Effector memory CD4-positive, alpha-beta T cell (primary cell): Measurements from ENCODE around the gene PAWR.
"Not testable (repeated sequence)": the region's sequence is repeated elsewhere in the genome, so short reads cannot be mapped to it uniquely, and the experiment has no call there.

ENCODE experiments used
- DNase-seq, 3 donors: peaks; one replicate each; pipeline ENCODE4 v3.0.0-alpha.2; 2020
- H3K27ac ChIP-seq: 2 replicates; pipeline ENCODE4 v1.7.0; 2013; ENCODE audit warnings: mild to moderate bottlenecking, low read length, moderate library complexity; ENCODE audit not compliant: insufficient read depth, poor library complexity, severe bottlenecking
- H3K27me3 ChIP-seq: replicated peaks from 2 replicates; pipeline ENCODE4 v1.7.0; 2013; ENCODE audit warnings: mild to moderate bottlenecking, low read length; ENCODE audit not compliant: insufficient read depth, control insufficient read depth, poor library complexity, severe bottlenecking
- H3K36me3 ChIP-seq: 2 replicates; pipeline ENCODE4 v1.7.0; 2013; ENCODE audit warnings: mild to moderate bottlenecking, low read length, moderate library complexity; ENCODE audit not compliant: control insufficient read depth, insufficient read depth
- H3K4me1 ChIP-seq: 2 replicates; pipeline ENCODE4 v1.7.0; 2013; ENCODE audit warnings: low read length, mild to moderate bottlenecking; ENCODE audit not compliant: control insufficient read depth, insufficient read depth, poor library complexity, severe bottlenecking
- H3K4me3 ChIP-seq: 2 replicates; pipeline ENCODE4 v1.7.0; 2013; ENCODE audit warnings: low read length, low read depth, mild to moderate bottlenecking; ENCODE audit not compliant: insufficient read depth, poor library complexity, severe bottlenecking
- H3K9me3 ChIP-seq: 2 replicates; pipeline ENCODE4 v1.7.0; 2013; ENCODE audit warnings: mild to moderate bottlenecking, low read length, moderate library complexity; ENCODE audit not compliant: control insufficient read depth

PAWR gene

DNA sequence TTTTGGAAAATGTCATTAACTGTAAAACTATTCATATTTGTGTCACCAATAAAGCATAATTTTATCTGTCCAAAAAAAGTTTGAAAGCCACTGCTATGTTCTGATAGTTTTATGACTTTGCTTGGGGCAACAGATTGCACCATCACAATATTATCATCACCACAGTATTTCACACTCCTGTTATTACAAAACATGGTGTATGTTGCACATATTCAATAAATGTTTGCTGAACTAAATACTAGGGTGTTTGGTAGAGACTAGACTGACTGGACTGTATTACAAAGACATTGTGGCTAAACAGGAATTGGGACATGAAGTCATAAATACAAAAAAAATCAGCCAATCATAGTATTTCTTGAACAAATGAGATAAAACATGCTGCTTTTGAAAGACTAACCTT is 55.1 kb downstream of the PAWR start:
- H3K36me3 ChIP-seq: no peaks in the 10 kb centered on the region
- no peaks in the 10 kb centered on the region for H3K4me1 ChIP-seq
- no peak overlapping the region for H3K4me3 ChIP-seq
- H3K27ac ChIP-seq: no peak overlapping the region
- H3K9me3 ChIP-seq: no peaks in the 10 kb centered on the region
- H3K27me3 ChIP-seq: no peaks in the 10 kb centered on the region
- DNase-seq: no peak

DNA sequence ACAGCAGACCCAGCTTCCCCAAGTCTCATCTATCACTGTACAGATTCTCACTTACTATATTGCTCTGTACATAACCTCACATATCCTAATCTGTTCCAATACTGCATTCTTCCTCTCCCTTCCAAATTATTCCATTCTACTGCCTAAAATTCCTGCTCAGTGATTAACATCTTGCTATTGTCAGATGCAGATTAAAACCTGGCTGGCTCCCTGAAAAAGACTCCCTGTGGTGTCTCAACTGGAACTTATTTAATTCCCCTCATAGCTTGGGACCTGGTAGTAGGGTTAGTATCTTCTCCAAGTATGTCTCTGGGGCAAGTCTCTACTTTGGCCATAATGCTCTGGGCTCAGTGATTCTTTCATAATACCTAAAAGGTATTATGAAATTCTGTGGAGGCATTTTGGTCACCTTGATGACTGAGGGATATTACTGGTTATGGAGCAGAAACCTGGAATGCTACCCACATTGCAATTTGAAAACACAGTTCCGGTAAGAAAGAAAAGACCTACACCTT is 55.8 kb downstream of the PAWR start:
- Histone ChIP-seq H3K4me3 (no peak overlapping the region), H3K4me1 (no peaks in the 10 kb centered on the region), H3K27ac (no peak overlapping the region), H3K36me3 (no peaks in the 10 kb centered on the region), H3K27me3 (no peaks in the 10 kb centered on the region), H3K9me3 (no peaks in the 10 kb centered on the region)
- DNase-seq: no peak

GRCh38 chr12:79629561-79629960 is 61.2 kb downstream of the PAWR start:
- DNase-seq: no peak
- H3K4me1 ChIP-seq: no peaks in the 10 kb centered on the region
- H3K36me3 ChIP-seq: no peaks in the 10 kb centered on the region
- H3K4me3 ChIP-seq: no peak overlapping the region
- no peaks in the 10 kb centered on the region for H3K9me3 ChIP-seq
- H3K27ac ChIP-seq: no peak overlapping the region
- H3K27me3 ChIP-seq: no peaks in the 10 kb centered on the region

DNA sequence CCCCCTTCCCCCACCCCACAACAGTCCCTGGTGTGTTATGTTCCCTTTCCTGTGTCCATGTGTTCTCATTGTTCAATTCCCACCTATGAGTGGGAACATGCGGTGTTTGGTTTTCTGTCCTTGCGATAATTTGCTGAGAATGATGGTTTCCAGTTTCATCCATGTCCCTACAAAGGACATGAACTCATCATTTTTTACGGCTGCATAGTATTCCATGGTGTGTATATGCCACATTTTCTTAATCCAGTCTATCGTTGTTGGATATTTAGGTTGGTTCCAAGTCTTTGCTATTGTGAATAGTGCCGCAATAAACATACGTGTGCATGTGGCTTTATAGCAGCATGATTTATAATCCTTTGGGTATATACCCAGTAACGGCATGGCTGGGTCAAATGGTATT is 64.0 kb downstream of the PAWR start:
- not testable (repeated sequence) for DNase-seq, H3K9me3 ChIP-seq, H3K27me3 ChIP-seq, H3K4me3 ChIP-seq, H3K36me3 ChIP-seq, H3K27ac ChIP-seq, H3K4me1 ChIP-seq

DNA sequence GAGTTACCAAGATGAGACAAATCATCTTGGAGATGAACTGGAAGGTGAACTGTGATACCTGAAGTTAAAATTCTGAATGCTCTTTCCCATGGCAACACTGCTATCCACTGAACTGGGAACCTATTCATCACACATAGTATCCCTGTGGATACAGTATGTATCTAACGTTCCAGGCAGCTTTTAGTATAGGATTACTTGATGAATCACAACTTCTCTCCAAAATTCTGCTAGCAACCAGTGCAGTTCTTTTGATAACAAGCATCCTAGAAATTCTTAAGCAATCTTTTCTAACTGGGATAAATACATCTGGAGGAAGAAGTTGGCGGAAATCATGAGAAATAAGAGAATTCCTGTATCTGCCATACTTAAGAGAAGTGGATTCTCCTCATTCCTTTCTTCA is 66.4 kb downstream of the PAWR start:
- Histone ChIP-seq H3K4me3 (no peak overlapping the region), H3K27me3 (no peaks in the 10 kb centered on the region), H3K27ac (no peak overlapping the region), H3K9me3 (no peaks in the 10 kb centered on the region), H3K36me3 (no peaks in the 10 kb centered on the region), H3K4me1 (no peaks in the 10 kb centered on the region)
- DNase-seq: no peak

DNA sequence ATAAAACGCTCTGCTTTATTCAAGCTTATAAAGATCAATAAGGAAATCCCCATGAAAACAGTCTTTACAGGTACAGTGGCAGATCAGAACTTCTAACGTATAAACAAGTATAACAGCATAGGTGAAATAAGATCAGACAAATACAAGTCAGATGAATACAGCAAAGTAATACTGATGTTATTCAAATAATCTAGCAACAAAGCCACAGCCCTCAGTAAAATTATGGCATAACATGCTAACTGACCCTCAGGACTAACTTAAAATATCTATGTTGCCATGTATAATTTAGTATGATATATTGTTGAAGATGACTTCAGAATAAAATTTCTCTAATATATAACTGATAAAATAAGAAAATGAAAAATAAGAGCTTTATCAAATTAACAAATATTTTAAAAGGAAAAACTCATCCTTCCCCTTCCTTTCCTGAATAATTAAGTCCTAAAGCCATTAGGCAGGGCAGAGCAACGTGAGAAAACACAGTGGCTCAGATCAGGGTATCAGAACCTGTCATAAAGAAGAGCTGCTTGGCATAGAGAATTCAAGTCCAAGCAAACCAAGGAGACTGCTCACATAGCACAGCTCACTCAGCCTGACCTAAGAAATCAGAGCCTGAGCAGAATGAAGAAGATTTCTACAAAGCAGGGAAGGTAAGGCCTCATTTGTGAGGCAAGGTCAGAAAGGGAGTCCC is 70.7 kb downstream of the PAWR start:
- Histone ChIP-seq H3K4me3 (no peak overlapping the region), H3K27me3 (no peaks in the 10 kb centered on the region), H3K27ac (no peak overlapping the region), H3K9me3 (no peaks in the 10 kb centered on the region), H3K36me3 (no peaks in the 10 kb centered on the region), H3K4me1 (no peaks in the 10 kb centered on the region)
- DNase-seq: no peak

DNA sequence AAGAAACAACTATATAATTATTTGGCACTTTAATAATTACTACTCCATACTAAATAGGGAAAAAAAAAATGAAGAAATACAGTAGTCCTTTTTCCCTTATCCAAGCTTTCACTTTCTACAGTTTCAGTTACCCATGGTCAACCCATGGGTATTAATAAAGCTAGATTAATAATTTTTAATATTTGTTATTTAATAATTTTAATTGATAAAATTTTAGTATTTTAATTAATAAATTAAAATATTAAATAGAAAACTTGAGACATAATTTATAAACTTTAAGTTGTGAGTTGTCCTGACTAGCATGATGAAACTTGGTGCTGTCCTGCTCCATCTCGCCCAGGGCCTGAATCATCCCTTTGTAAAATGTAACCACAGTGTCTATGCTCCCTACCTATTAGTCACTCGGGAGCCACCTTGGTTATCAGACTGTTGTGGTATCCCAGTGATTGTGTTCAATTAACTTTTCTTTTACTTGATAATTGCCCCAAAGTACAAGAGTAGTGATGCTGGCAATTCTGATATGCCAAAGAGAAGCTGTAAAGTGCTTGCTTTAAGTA is 71.8 kb downstream of the PAWR start:
- no peaks in the 10 kb centered on the region for H3K4me1 ChIP-seq
- no peaks in the 10 kb centered on the region for H3K27me3 ChIP-seq
- H3K27ac ChIP-seq: no peak overlapping the region
- no peaks in the 10 kb centered on the region for H3K9me3 ChIP-seq
- no peak for DNase-seq
- no peaks in the 10 kb centered on the region for H3K36me3 ChIP-seq
- H3K4me3 ChIP-seq: no peak overlapping the region

- DNase-seq: no peak
- no peaks in the 10 kb centered on the region for H3K9me3 ChIP-seq
- H3K36me3 ChIP-seq: no peaks in the 10 kb centered on the region
- H3K27ac ChIP-seq: no peak overlapping the region
- no peaks in the 10 kb centered on the region for H3K27me3 ChIP-seq
- no peak overlapping the region for H3K4me3 ChIP-seq
- H3K4me1 ChIP-seq: no peaks in the 10 kb centered on the region
Observed at GRCh38 chr12:79617696-79618095, 73.1 kb downstream of the PAWR start.

DNA sequence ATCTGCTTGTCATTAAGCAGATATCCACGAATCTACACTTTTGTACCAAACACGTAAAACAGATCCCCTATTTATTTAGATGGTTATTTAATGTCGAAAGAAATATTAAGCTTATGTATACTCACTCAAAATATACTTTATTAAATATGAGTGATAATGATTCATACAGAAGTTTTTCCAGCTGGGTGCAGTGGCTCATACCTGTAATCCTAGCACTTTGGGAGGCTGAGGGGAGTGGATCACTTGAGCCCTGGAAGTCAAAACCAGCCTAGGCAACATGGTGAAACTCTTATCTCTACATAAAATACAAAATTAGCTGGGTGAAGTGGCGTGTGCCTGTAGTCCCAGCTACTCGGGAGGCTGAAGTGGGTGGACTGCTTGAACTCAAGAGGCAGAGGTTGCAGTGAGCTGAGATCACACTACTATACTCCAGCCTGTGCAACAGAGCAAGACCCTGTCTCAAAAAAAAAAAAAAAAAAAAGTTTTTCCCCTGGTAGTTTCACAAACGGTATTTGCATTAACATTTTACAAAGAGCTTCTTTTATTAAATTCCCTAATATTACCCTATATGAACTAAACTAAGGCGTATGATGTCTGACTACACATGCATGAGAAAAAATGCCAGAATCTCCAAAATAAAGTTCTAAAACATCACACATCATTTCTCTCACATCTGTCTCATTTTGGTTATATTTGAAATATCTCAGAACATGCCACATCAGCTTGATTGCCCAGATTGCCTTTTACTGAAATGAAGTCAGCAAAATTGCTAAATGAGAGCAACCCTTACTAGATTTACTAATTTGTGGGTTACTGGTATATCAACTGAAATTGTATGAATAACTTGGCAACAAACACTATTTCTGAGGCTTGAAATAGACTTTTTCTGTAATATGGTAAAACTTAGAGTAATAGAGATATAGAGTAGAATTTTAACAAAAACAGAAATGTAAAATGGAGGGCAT is 74.9 kb downstream of the PAWR start:
- Histone ChIP-seq H3K27ac (no peak overlapping the region), H3K4me1 (no peaks in the 10 kb centered on the region), H3K27me3 (no peaks in the 10 kb centered on the region), H3K36me3 (no peaks in the 10 kb centered on the region), H3K9me3 (no peaks in the 10 kb centered on the region), H3K4me3 (no peak overlapping the region)
- no peak for DNase-seq

DNA sequence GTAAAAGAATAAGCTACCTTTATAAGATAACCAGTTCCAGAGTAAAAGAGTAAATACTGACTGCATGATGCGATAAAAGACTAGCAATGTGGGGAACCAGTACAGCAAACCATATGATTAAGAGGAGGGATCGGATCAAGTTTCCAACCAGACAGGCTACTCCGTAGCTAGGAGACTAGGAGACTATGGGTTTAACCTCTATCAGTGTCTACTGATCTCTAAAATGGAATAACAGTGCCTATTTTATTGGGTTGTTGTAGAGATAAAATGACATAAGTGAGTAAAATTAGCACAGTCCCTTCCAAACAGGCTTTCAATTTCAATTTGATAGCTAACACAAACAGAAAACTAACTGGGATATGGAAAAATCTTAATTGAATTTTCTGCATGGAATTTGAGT is 76.0 kb downstream of the PAWR start:
- no peak for DNase-seq
- Histone ChIP-seq H3K27me3 (no peaks in the 10 kb centered on the region), H3K4me3 (no peak overlapping the region), H3K9me3 (no peaks in the 10 kb centered on the region), H3K27ac (no peak overlapping the region), H3K4me1 (no peaks in the 10 kb centered on the region), H3K36me3 (no peaks in the 10 kb centered on the region)
